IPS DF 4.7 (cell line): ENCODE data around the gene DNAL1.
"Not testable (repeated sequence)": the region's sequence is repeated elsewhere in the genome, so short reads cannot be mapped to it uniquely, and the experiment has no call there.

Experiments
- DNase-seq: peaks from one replicate; pipeline ENCODE4 v3.0.0-alpha.2; 2013; ENCODE audit warnings: low spot score; ENCODE audit errors: extremely low read depth

The DNAL1 gene

GRCh38 chr14:73696466-73697400 lies 51.9 kb downstream of the DNAL1 start:
- no peak for DNase-seq

DNA sequence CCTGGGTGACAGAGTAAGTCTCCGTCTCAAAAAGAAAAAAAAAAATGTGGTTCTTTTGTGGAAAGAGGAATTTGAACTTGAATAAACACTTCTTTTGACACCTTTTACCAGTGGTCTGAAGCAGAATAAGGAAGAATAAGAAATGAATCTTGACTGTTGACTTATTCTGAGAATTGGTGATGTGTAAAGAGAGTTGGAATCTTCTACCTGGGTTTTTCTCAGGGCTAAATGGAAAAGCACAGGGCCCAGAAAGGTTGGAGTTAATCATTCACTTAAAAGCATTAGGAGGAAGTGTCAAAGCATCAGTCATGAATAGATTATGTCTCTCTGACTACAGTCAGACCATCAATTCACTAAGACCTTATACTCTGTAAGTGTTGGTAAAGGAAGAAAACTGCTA lies 55.5 kb downstream of the DNAL1 start:
- no peak for DNase-seq

DNA sequence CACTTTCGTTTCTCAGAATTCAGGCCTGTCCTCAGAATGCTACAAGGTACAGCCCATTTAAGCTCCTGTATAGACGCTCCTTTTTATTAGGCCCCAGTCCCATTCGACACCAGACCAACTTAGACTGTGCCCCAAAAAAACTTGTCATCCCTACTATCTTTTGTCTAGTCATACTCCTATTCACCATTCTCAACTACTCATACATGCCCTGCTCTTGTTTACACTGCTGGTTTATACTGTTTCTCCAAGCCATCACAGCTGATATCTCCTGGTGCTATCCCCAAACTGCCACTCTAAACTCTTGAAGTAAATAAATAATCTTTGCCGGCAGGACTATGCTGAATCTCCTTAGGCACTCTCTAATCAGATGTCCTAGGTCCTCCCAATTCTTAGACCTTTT lies 63.3 kb downstream of the DNAL1 start:
- not testable (repeated sequence) for DNase-seq

- DNase-seq, result no peak
These were observed 65.2 kb downstream of the DNAL1 start for GRCh38 chr14:73709904-73710469.

- no peak for DNase-seq
These were observed 66.0 kb downstream of the DNAL1 start for GRCh38 chr14:73710737-73711136.

GRCh38 chr14:73712071-73712506 lies 67.3 kb downstream of the DNAL1 start:
- no peak for DNase-seq

DNA sequence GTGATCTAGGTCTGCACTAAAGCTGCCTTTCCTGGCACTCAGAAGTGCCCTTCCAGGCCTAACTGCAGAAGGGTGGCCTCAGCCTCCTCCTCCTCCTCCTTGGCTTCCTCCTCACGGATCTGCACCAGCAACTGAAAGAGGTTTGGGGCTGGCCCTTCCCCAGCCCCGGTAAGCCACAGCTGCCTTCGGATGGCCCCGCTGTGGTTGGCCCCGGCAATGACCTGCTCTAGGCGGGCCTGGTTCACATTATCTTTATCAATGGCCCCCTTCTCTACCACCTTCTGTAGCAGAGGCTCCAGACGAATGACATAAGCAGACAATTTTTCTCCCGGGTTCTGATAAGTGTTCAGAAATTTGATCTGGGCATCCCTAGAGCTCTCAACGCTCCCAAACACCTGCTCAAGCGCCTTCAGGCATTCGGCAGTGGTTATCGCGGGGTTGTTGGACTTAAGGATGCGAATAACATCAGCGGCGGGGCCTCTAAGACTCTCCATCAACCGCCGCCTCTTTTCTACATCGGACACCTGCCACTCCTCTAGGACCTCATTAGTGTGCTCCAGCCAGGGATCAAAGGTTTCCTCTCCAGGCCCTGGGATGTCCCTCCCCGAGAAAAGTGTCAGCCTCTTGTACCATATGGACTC lies 67.9 kb downstream of the DNAL1 start:
- DNase-seq, result no peak

- DNase-seq, result no peak
These were observed 68.5 kb downstream of the DNAL1 start for GRCh38 chr14:73713206-73713802.

GRCh38 chr14:73713803-73714655 lies 69.2 kb downstream of the DNAL1 start, which contains the start of gene PNMA1:
Gene PNMA1 (minus strand): TSS chr14:73714384. CDS start chr14:73713639, 745 bp downstream.
- no peak for DNase-seq

- DNase-seq, result no peak
These were observed 69.9 kb downstream of the DNAL1 start for GRCh38 chr14:73714656-73715081.

DNA sequence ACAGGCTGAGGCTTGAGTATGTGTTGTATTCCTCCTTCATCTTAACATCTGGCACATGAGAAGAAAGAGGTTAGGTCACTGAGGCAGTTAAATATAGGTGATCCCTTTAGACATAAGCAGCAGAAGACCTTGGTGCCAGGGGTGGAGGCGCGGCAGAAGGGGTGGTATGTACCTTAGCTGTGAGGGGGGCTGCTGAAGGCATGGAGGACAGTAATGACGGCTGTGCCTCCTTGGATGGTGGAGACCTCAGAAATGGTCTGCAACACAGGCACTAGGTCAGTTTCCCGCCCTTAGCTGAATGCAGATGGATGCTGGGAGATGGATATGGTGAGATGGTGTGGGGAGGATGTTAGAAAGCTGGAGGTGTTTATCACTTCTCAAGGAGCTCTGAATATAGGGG lies 70.9 kb downstream of the DNAL1 start:
- DNase-seq, result no peak

- no peak for DNase-seq
These were observed 72.5 kb downstream of the DNAL1 start for GRCh38 chr14:73717266-73717665.

GRCh38 chr14:73717711-73718417 lies 73.1 kb downstream of the DNAL1 start:
- DNase-seq, result no peak

GRCh38 chr14:73718418-73719251 lies 73.8 kb downstream of the DNAL1 start:
- no peak for DNase-seq

GRCh38 chr14:73719361-73719760 lies 74.6 kb downstream of the DNAL1 start:
- no peak for DNase-seq

GRCh38 chr14:73719791-73720190 lies 75.0 kb downstream of the DNAL1 start:
- no peak for DNase-seq

DNA sequence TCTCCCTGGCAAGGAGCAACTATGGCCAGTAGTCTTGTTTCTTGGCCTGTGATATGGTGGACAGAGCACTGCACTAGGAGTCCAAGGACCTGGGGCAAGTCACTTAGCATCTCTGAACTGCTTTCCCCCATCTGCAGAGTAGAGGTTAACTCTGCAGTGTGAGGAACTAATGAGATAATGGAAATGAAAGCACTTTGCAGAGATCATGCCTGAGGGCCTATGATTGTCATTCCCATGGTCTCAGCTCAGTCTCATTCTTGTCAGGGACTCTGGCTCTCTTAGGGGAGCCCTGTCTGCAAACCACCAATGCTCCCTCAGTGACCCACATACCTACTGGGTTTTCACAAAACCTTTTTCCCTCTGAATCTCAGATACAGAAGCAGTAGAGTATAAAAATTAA lies 75.8 kb downstream of the DNAL1 start:
- DNase-seq, result no peak

DNA sequence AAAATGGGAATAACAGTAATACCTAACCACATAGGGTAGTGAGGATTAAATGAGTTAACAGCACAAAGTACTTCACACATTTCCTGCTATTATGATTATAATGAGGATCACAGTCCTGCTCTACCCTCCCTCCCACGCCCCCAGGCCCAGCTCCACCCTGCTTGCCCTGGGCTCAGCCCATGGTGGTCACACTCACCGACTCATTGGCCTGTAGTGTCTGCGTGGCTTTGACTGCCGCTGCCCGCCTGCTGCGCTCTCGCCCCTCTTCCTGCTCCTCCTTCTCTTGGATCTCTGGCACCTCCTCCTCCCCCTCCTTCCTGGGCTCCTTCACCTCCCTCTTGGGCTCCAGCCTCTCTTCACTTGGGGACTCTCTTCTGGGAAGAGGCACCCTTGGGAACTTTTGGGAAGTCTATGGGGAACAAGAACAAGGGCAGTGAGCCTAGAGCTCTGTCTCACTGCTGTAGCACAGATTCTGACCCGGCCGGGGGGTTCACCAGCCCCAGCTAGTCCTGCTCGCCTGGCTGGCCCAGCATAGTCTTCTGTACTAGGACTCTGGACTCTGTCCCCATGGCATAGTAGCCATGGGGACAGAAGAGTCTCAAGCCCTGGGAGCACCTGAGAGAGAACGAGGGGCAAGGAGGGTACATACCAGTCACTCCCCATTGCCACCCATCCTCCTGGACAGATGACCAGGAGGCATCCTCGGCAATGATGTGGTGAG lies 76.5 kb downstream of the DNAL1 start:
- DNase-seq, result no peak

DNA sequence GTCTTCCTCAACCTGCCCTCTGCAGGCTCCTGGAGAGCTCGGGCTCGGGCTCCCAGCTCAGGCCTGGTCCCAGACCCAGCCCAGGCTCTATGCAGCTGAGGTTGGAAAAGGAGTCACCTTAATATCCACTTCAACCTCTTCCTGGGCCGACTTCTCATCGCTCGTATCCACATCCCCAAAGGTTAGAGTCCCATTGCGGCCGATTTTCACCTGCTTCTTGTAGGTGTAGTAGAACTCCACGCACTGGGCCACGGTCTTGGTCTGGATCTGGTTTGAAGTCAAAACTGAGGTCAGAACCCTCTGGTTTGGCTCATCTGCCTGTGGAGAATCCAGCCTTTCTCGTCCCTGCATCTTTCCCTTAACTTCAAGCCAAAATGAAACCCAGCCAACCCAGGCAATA lies 77.8 kb downstream of the DNAL1 start:
- DNase-seq, result no peak
